CD14-positive monocyte (primary cell): Measurements from ENCODE around the gene DOCK10. TPM values are rescaled to one million over a fixed set of nuclear protein-coding genes. Genes with fewer than 3 reads are reported as not detected.

Source experiments
- DNase-seq, 3 donors: peaks; one replicate each; pipeline ENCODE4 v3.0.0-alpha.2; 2011 to 2022
- H2AFZ ChIP-seq: 2 replicates; pipeline ENCODE4 v1.6.0; 2012; ENCODE audit warnings: mild to moderate bottlenecking, low read depth, low read length, inconsistent platforms; ENCODE audit not compliant: insufficient read depth, poor library complexity, severe bottlenecking
- H3K27ac ChIP-seq, 2 donors: 1 replicate in 1 of 2; 2 replicates in 1 of 2; pipeline ENCODE4 v1.5.1; 2012 to 2013; ENCODE audit warnings: low read length in 2 of 2, control low read depth in 1 of 2, inconsistent platforms in 1 of 2, low read depth in 1 of 2, mild to moderate bottlenecking in 1 of 2
- H3K27me3 ChIP-seq, 2 donors: one replicate each; pipeline versions ENCODE4 v1.6.0 to v1.6.1; 2011 to 2013; ENCODE audit warnings: low read length in 2 of 2; ENCODE audit not compliant: control insufficient read depth in 2 of 2, insufficient read depth in 2 of 2
- H3K36me3 ChIP-seq, 2 donors: replicated peaks in 1 of 2; 1 replicate in 1 of 2; 2 replicates in 1 of 2; pipeline versions ENCODE4 v1.5.1 to v1.6.1; 2012 to 2013; ENCODE audit warnings: low read length in 2 of 2, control low read depth in 1 of 2, inconsistent platforms in 1 of 2, mild to moderate bottlenecking in 1 of 2; ENCODE audit not compliant: insufficient read depth in 2 of 2, control insufficient read depth in 1 of 2
- H3K4me1 ChIP-seq, 2 donors: 1 replicate in 1 of 2; 2 replicates in 1 of 2; pipeline versions ENCODE4 v1.5.1 to v1.6.1; 2012 to 2013; ENCODE audit warnings: low read length in 2 of 2, control low read depth in 1 of 2, inconsistent platforms in 1 of 2, mild to moderate bottlenecking in 1 of 2, moderate library complexity in 1 of 2; ENCODE audit not compliant: insufficient read depth in 2 of 2, control insufficient read depth in 1 of 2
- H3K4me2 ChIP-seq: replicated peaks from 2 replicates; pipeline ENCODE3; 2012; ENCODE audit warnings: low read length, moderate library complexity, mild to moderate bottlenecking; ENCODE audit not compliant: poor library complexity, severe bottlenecking; ENCODE audit errors: extremely low read depth
- H3K4me3 ChIP-seq, 3 experiments: fragments of 200-600 bp in 1 of 3; sonication (generic) in 1 of 3; replicated peaks in 1 of 3; 1 replicate in 2 of 3; 2 replicates in 1 of 3; pipeline ENCODE4 v1.5.1; 2011 to 2013; ENCODE audit warnings: low read length in 3 of 3, mild to moderate bottlenecking in 3 of 3, control low read depth in 2 of 3, low read depth in 2 of 3, inconsistent platforms in 1 of 3, moderate library complexity in 1 of 3
- H3K79me2 ChIP-seq: 2 replicates; pipeline ENCODE4 v1.6.0; 2012; ENCODE audit warnings: mild to moderate bottlenecking, control low read depth, inconsistent platforms, low read length, moderate library complexity; ENCODE audit not compliant: insufficient read depth
- H3K9ac ChIP-seq: 2 replicates; pipeline ENCODE4 v1.6.0; 2017; ENCODE audit warnings: low read length, mild to moderate bottlenecking; ENCODE audit not compliant: insufficient read depth, poor library complexity, severe bottlenecking
- H3K9me3 ChIP-seq, 2 donors: replicated peaks in 1 of 2; 1 replicate in 1 of 2; 2 replicates in 1 of 2; pipeline versions ENCODE4 v1.5.1 to v1.6.1; 2012 to 2013; ENCODE audit warnings: low read length in 2 of 2, control low read depth in 1 of 2; ENCODE audit not compliant: control insufficient read depth in 1 of 2, insufficient read depth in 1 of 2
- H4K20me1 ChIP-seq: 2 replicates; pipeline ENCODE4 v1.6.0; 2012; ENCODE audit warnings: mild to moderate bottlenecking, low read length, control low read depth, moderate library complexity; ENCODE audit not compliant: insufficient read depth
- H3K27ac Mint-ChIP-seq, 7 donors: one replicate each; pipeline ENCODE4 v1.8.0; 2020; ENCODE audit warnings: mild to moderate bottlenecking in 7 of 7, mixed read lengths in 7 of 7, moderate library complexity in 6 of 7, inconsistent platforms in 2 of 7
- H3K27me3 Mint-ChIP-seq, 3 donors: one replicate each; pipeline ENCODE4 v1.8.0; 2021 to 2022; ENCODE audit warnings: low read depth in 3 of 3, mild to moderate bottlenecking in 3 of 3, mixed read lengths in 3 of 3, moderate library complexity in 3 of 3, inconsistent platforms in 1 of 3
- H3K36me3 Mint-ChIP-seq, 2 donors: one replicate each; pipeline ENCODE4 v1.8.0; 2020; ENCODE audit warnings: mixed read lengths in 2 of 2, inconsistent platforms in 1 of 2, mild to moderate bottlenecking in 1 of 2
- H3K4me1 Mint-ChIP-seq: one replicate; pipeline ENCODE4 v1.8.0; 2020; ENCODE audit warnings: mild to moderate bottlenecking, mixed read lengths
- H3K4me3 Mint-ChIP-seq, 2 donors: one replicate each; pipeline ENCODE4 v1.8.0; 2020; ENCODE audit warnings: mild to moderate bottlenecking in 2 of 2, mixed read lengths in 2 of 2, moderate library complexity in 1 of 2
- H3K9me3 Mint-ChIP-seq, 7 donors: one replicate each; pipeline ENCODE4 v1.8.0; 2020 to 2022; ENCODE audit warnings: mixed read lengths in 7 of 7, mild to moderate bottlenecking in 6 of 7, moderate library complexity in 6 of 7, inconsistent platforms in 2 of 7
- CTCF ChIP-seq: fragments of 200-600 bp; IDR thresholded peaks from one replicate; pipeline ENCODE4 v1.8.0; 2022; ENCODE audit warnings: antibody characterized with exemption, mild to moderate bottlenecking
- WGBS: methylation state at CpG from one replicate; pipeline ENCODE4 v1.1.5; 2013; ENCODE audit warnings: missing lambda C conversion rate; ENCODE audit not compliant: insufficient coverage; 5-methylcytosine and 5-hydroxymethylcytosine counted together
- intact Hi-C, 2 donors: fragments of 100-400 bp; cut with micrococcal nuclease; formaldehyde crosslinking; loops; one replicate each; pipeline versions ENCODE4 v1.15.0 to v1.15.1; 2023
- polyA plus RNA-seq, 3 donors: library from polyadenylated mRNA; depleted of rRNA in 1 of 3; unstranded in 2 of 3; stranded (reverse) in 1 of 3; fragments of 300-500 nt in 2 of 3; fragments of >200 nt in 1 of 3; fragmentation: Illumina TruSeq in 2 of 3; gene quantifications; 1 replicate in 2 of 3; 2 replicates in 1 of 3; pipeline ENCODE4 v1.2.3, GENCODE V29; 2012 to 2021

The DOCK10 gene
- polyA plus RNA-seq, 3 donors = 9.5 to 30.9 (median 16.5) TPM

DNA sequence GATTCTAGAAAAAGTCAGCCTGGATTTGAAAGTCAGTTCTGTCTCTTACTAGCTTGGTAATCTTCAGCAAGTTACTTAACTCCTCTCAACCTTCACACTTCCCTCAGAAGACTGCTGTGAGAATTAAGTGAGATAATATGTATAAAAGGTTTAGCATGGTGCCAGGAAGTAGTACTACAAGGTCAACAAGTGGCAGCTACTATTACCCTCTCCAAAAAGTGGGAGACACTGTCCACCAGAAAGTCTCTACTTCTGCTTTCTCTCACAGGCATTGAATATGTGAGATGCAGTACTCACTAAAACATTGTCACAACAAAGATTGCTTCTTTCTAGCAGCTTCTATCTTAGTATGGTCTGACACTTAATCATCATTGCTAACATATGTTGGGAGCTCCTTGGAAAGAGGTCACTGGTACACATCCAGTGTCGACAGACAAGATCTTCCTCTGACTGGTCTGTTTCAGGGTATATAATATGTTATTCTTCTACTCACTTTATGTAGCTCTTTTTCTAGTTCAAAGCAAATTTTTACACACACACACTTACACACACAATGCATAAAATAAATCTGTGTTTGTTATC is 47.9 kb downstream of the DOCK10 start:
- DNase-seq = no peak
- Histone ChIP-seq H4K20me1 (peaks cover 9% of the 10 kb centered on the region), H3K27ac (no peak overlapping the region), H3K79me2 (peaks cover 86% of the 10 kb centered on the region), H3K4me1 (peaks cover 0 to 7% of the 10 kb centered on the region in 2 donors), H3K4me3 (no peak overlapping the region), H2AFZ (no peak overlapping the region), H3K4me2 (no peak overlapping the region), H3K9ac (no peak overlapping the region), H3K36me3 (peaks cover 0 to 16% of the 10 kb centered on the region in 2 donors), H3K9me3 (no peaks in the 10 kb centered on the region), H3K27me3 (no peaks in the 10 kb centered on the region)
- Mint-ChIP-seq H3K9me3 (no peaks in the 10 kb centered on the region), H3K4me3 (no peak overlapping the region), H3K4me1 (peaks cover 29% of the 10 kb centered on the region), H3K27me3 (peaks cover 0 to 2% (median 0%) of the 10 kb centered on the region in 3 donors), H3K27ac (peak overlapping the region in 1 of 7 donors; percentile 27), H3K36me3 (peaks cover 29% of the 10 kb centered on the region in 2 donors)
- intact Hi-C loops = no loop called here
- TF ChIP-seq CTCF = no peak
- no CpG with 5 or more reads among the region's 1 CpG for WGBS

DNA sequence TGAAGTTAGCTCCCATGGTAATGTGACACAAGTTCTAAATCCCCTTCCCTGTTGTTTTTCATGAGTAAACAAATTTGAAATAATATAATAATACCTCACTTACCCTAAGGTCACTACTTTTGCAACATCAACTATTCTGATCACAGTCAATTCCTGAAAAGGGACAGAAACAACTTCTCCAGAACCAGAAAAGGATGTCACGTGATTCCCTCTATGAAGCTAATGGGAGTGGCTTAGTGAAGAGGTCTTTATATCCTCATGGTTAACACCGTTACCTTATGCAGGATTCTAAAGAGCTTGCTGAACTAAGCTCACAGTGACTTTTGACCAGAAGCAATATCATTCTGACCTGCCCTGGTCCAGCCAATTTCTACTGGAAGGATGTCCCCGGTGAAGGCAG is 51.6 kb downstream of the DOCK10 start:
- Histone ChIP-seq H3K9me3 (no peaks in the 10 kb centered on the region), H3K4me2 (no peak overlapping the region), H3K27me3 (no peaks in the 10 kb centered on the region), H3K9ac (no peak overlapping the region), H3K4me1 (peaks cover 3 to 12% of the 10 kb centered on the region in 2 donors), H3K27ac (no peak overlapping the region), H3K4me3 (no peak overlapping the region), H3K79me2 (peaks cover 85% of the 10 kb centered on the region), H2AFZ (no peak overlapping the region), H3K36me3 (peaks cover 0 to 29% of the 10 kb centered on the region in 2 donors), H4K20me1 (peaks cover 8% of the 10 kb centered on the region)
- no peaks in the 10 kb centered on the region for H3K9me3 Mint-ChIP-seq
- peaks cover 0 to 2% (median 0%) of the 10 kb centered on the region in 3 donors for H3K27me3 Mint-ChIP-seq
- H3K36me3 Mint-ChIP-seq = peaks cover 24 to 36% of the 10 kb centered on the region in 2 donors
- no peak overlapping the region for H3K4me3 Mint-ChIP-seq
- TF ChIP-seq CTCF = no peak
- WGBS = 100% methylated on average over 1 of the region's 3 CpGs
- H3K4me1 Mint-ChIP-seq = peaks cover 37% of the 10 kb centered on the region
- peak overlapping the region in 2 of 7 donors; percentile 6 to 85 for H3K27ac Mint-ChIP-seq
- intact Hi-C loops = no loop called here
- DNase-seq = no peak
